ENCODE measurements around the gene BGN. TPM values are rescaled to one million over a fixed set of nuclear protein-coding genes. Genes with fewer than 3 reads are reported as not detected.

BGN gene
- total RNA-seq, 1 experiment from 2014 or later = 0.45 TPM

- DNase-seq (ENCODE audit: low read depth) = no peak
Measured at GRCh38 chrX:153502796-153503195, 8.0 kb downstream of the BGN start.

- DNase-seq (ENCODE audit: low read depth) = no peak
Measured at GRCh38 chrX:153504445-153505016, 9.8 kb downstream of the BGN start.

- DNase-seq (ENCODE audit: low read depth) = no peak
Measured at GRCh38 chrX:153505361-153505760, 10.6 kb downstream of the BGN start.

- DNase-seq (ENCODE audit: low read depth) = peak; percentile 64
Measured at GRCh38 chrX:153507484-153508178, 12.9 kb downstream of the BGN start.

- no peak for DNase-seq (ENCODE audit: low read depth)
Measured at GRCh38 chrX:153509592-153509991, 14.8 kb downstream of the BGN start.

GRCh38 chrX:153510383-153510782, 15.6 kb downstream of the BGN start:
- DNase-seq (ENCODE audit: low read depth) = no peak

GRCh38 chrX:153511784-153512500, 17.2 kb downstream of the BGN start:
- DNase-seq (ENCODE audit: low read depth) = no peak

- no peak for DNase-seq (ENCODE audit: low read depth)
Measured at GRCh38 chrX:153512501-153512893, 17.7 kb downstream of the BGN start.

GRCh38 chrX:153513265-153513664, 18.5 kb downstream of the BGN start:
- no peak for DNase-seq (ENCODE audit: low read depth)

GRCh38 chrX:153514259-153514658, 19.5 kb downstream of the BGN start:
- no peak for DNase-seq (ENCODE audit: low read depth)

- DNase-seq (ENCODE audit: low read depth) = no peak
Measured at GRCh38 chrX:153515435-153515834, 20.7 kb downstream of the BGN start.

GRCh38 chrX:153516073-153516472, 21.3 kb downstream of the BGN start:
- DNase-seq (ENCODE audit: low read depth) = no peak

GRCh38 chrX:153517423-153517822, 22.6 kb downstream of the BGN start, which contains the start of gene ATP2B3:
Gene ATP2B3, plus strand, starts transcription at chrX:153517642. Its CDS starts 18,606 bp downstream, at chrX:153536248.
- DNase-seq (ENCODE audit: low read depth) = no peak

GRCh38 chrX:153517946-153518834, 23.4 kb downstream of the BGN start:
- DNase-seq (ENCODE audit: low read depth) = no peak

- peak; percentile 27 for DNase-seq (ENCODE audit: low read depth)
Measured at GRCh38 chrX:153519569-153520286, 24.9 kb downstream of the BGN start.

- no peak for DNase-seq (ENCODE audit: low read depth)
Measured at GRCh38 chrX:153520287-153520917, 25.6 kb downstream of the BGN start.

- DNase-seq (ENCODE audit: low read depth) = no peak
Measured at GRCh38 chrX:153521034-153521433, 26.3 kb downstream of the BGN start.

GRCh38 chrX:153522259-153522658, 27.5 kb downstream of the BGN start:
- DNase-seq (ENCODE audit: low read depth) = no peak

GRCh38 chrX:153523269-153523668, 28.5 kb downstream of the BGN start:
- DNase-seq (ENCODE audit: low read depth) = no peak

GRCh38 chrX:153524234-153524633, 29.5 kb downstream of the BGN start:
- DNase-seq (ENCODE audit: low read depth) = no peak
